K562 (cell line): Measurements from ENCODE around the gene FEZF1. TPM values are rescaled to one million over a fixed set of nuclear protein-coding genes. Genes with fewer than 3 reads are reported as not detected.

ENCODE experiments used
- ATAC-seq: fragments of 200-7000 bp; cut with Tn5 transposase; 3 replicates; pipeline ENCODE4 v1.9.1; 2020; ENCODE audit warnings: moderate library complexity
- BruUV-seq: library from RNA; stranded (reverse); fragments of 400-500 nt; replicated peaks from 2 replicates; lab custom pipeline; 2021; lab: Mats Ljungman, UMichigan
- CTCF ChIA-PET: fragments of 300-600 bp; formaldehyde crosslinking; extraction: SDS; loops from one replicate; lab custom pipeline; 2021; ENCODE audit warnings: low intra/inter-chr PET ratio; lab: Yijun Ruan, JAX
- POLR2A ChIA-PET: fragments of 300-600, 350-650 bp; sonication (Branson Sonifier 250); formaldehyde crosslinking; extraction: SDS; loops from one replicate; lab custom pipeline; 2021; ENCODE audit warnings: antibody characterized with exemption, inconsistent platforms; lab: Yijun Ruan, JAX
- DNase-seq, 4 experiments: peaks; one replicate each; pipeline versions ENCODE4 v3.0.0 to v3.0.0-alpha.2; 2011 to 2018; ENCODE audit warnings: low spot score in 3 of 4, mixed read lengths in 3 of 4; ENCODE audit errors: extremely low read depth in 1 of 4
- FAIRE-seq: peaks from 2 replicates; lab custom pipeline; 2011; peaks lifted over from hg19 to GRCh38; lab: Jason Lieb, UNC
- H2AFZ ChIP-seq: 2 replicates; pipeline ENCODE4 v1.6.0; 2011; ENCODE audit warnings: low read depth, low read length, control low read depth, inconsistent platforms
- H3K27ac ChIP-seq: fragments of 200-600 bp; 3 replicates; pipeline ENCODE4 v1.8.0; 2011; ENCODE audit warnings: low read depth, mild to moderate bottlenecking, control low read depth, inconsistent platforms, low read length, moderate library complexity, mixed read lengths; ENCODE audit errors: extremely low read depth
- H3K27me3 ChIP-seq, 2 experiments: fragments of 300-600 bp in 1 of 2; 2 replicates in 1 of 2; 3 replicates in 1 of 2; pipeline versions ENCODE4 v1.6.0 to v1.8.0; 2011; ENCODE audit warnings: inconsistent platforms in 2 of 2, low read length in 2 of 2, mild to moderate bottlenecking in 1 of 2, mixed read lengths in 1 of 2, moderate library complexity in 1 of 2; ENCODE audit not compliant: control insufficient read depth in 2 of 2, insufficient read depth in 2 of 2
- H3K36me3 ChIP-seq: fragments of 300-600 bp; 3 replicates; pipeline ENCODE4 v1.8.0; 2011; ENCODE audit warnings: mild to moderate bottlenecking, low read length, inconsistent platforms; ENCODE audit not compliant: control insufficient read depth, insufficient read depth
- H3K4me1 ChIP-seq, 2 experiments: fragments of 200-600 bp in 1 of 2; replicated peaks in 1 of 2; 2 replicates in 1 of 2; 3 replicates in 1 of 2; pipeline versions ENCODE4 v1.5.1 to v1.8.0; 2011; ENCODE audit warnings: inconsistent platforms in 2 of 2, low read length in 2 of 2, mild to moderate bottlenecking in 1 of 2, mixed read lengths in 1 of 2, moderate library complexity in 1 of 2; ENCODE audit not compliant: control insufficient read depth in 2 of 2, insufficient read depth in 2 of 2
- H3K4me2 ChIP-seq: 2 replicates; pipeline ENCODE4 v1.6.1; 2011; ENCODE audit warnings: low read length, control low read depth, inconsistent platforms, mixed read lengths; ENCODE audit not compliant: insufficient read depth
- H3K4me3 ChIP-seq: fragments of 200-600 bp; sonication (generic), shearing (Covaris generic); 2 replicates; pipeline ENCODE4 v1.5.1; 2016; ENCODE audit warnings: control low read depth, inconsistent platforms
- H3K79me2 ChIP-seq: fragments of 200-600 bp; 3 replicates; pipeline ENCODE4 v1.8.0; 2011; ENCODE audit warnings: low read length, inconsistent platforms; ENCODE audit not compliant: control insufficient read depth, insufficient read depth
- H3K9ac ChIP-seq, 2 experiments: 2 replicates each; pipeline versions ENCODE4 v1.6.0 to v1.6.1; 2011; ENCODE audit warnings: low read depth in 2 of 2, low read length in 2 of 2, control low read depth in 1 of 2, inconsistent platforms in 1 of 2, mild to moderate bottlenecking in 1 of 2, mixed read lengths in 1 of 2; ENCODE audit not compliant: insufficient read depth in 1 of 2
- H3K9me1 ChIP-seq: one replicate; pipeline ENCODE4 v1.6.0; 2011; ENCODE audit warnings: inconsistent platforms, mild to moderate bottlenecking, low read length, moderate library complexity; ENCODE audit not compliant: control insufficient read depth, insufficient read depth
- H3K9me3 ChIP-seq: replicated peaks from 2 replicates; pipeline ENCODE4 v1.5.1; 2011; ENCODE audit warnings: low read depth, low read length, inconsistent platforms; ENCODE audit not compliant: control insufficient read depth, insufficient read depth
- H4K20me1 ChIP-seq: replicated peaks from 2 replicates; pipeline ENCODE4 v1.6.1; 2011; ENCODE audit warnings: low read length, inconsistent platforms, mixed read lengths; ENCODE audit not compliant: control insufficient read depth, insufficient read depth
- NBN ChIP-seq: fragments of 450-650 bp; IDR thresholded peaks from 2 replicates; pipeline ENCODE4 v1.6.1; 2016; ENCODE audit warnings: low read depth, mild to moderate bottlenecking
- POLR2A ChIP-seq: fragments of 450-650 bp; conservative IDR thresholded peaks from 2 replicates; pipeline ENCODE4 v1.6.1; 2016
- ZNF696 ChIP-seq: fragments of 250-450 bp; sonication (Bioruptor Pico); conservative IDR thresholded peaks from 2 replicates; pipeline ENCODE4 v1.4.0; 2020; ENCODE audit warnings: mild to moderate bottlenecking, moderate library complexity
- WGBS: fragments of 100-300 bp; shearing (Covaris generic); methylation state at CpG from one replicate; pipeline ENCODE4 v1.1.6; 2016; ENCODE audit warnings: low coverage, mixed read lengths; ENCODE audit not compliant: insufficient coverage; ENCODE audit errors: missing lambda C conversion rate; 5-methylcytosine and 5-hydroxymethylcytosine counted together
- in situ Hi-C: fragments of 300-500 bp; cut with MboI; formaldehyde crosslinking; loops from 4 replicates; pipeline ENCODE4 v1.15.0; 2018; ENCODE audit warnings: inconsistent platforms, mixed read lengths
- intact Hi-C: fragments of 100-400 bp; cut with micrococcal nuclease; formaldehyde crosslinking; loops from 2 replicates; pipeline ENCODE4 v1.14.2; 2022
- polyA plus RNA-seq, 8 experiments: library from polyadenylated mRNA; depleted of rRNA in 4 of 8; stranded (reverse) in 5 of 8; unstranded in 3 of 8; fragments of >200 nt; fragmentation: Nextera tagmentation in 2 of 8; fragmentation: Illumina TruSeq in 1 of 8; extraction: Ambion mirVana in 2 of 8; extraction: Trizol in 1 of 8; gene quantifications; 2 replicates each; pipeline versions ENCODE4 v1.2.1 to v1.2.3, GENCODE V29; 2011 to 2014; ENCODE audit warnings: inconsistent platforms in 1 of 8, missing spikeins in 1 of 8
- total RNA-seq, 7 experiments: library from RNA; depleted of rRNA in 6 of 7; stranded (reverse); fragments of >200 nt in 6 of 7; fragmentation: Illumina TruSeq in 2 of 7; extraction: Trizol in 2 of 7; gene quantifications; 2 replicates each; pipeline versions ENCODE4 v1.2.1 to v1.2.3, GENCODE V29; 2011 to 2021; ENCODE audit warnings: low replicate concordance in 1 of 7
- TF ChIP-seq, protein P1 (sequence below), 2 experiments: fragments of 250-450 bp in 1 of 2; fragments of 450-650 bp in 1 of 2; sonication (Bioruptor Pico) in 1 of 2; IDR thresholded peaks; 2 replicates each; pipeline versions ENCODE4 v1.6.1 to v1.8.0; 2016 to 2021; ENCODE audit warnings: mild to moderate bottlenecking in 2 of 2, moderate library complexity in 2 of 2, missing compliant biosample characterization in 1 of 2, missing genetic modification characterization in 1 of 2

FEZF1 gene
- total and polyA plus RNA-seq, 9 of the 15 experiments (the other 6 are each of a cell fraction or from before 2014, with no cell fraction given): not detected

DNA sequence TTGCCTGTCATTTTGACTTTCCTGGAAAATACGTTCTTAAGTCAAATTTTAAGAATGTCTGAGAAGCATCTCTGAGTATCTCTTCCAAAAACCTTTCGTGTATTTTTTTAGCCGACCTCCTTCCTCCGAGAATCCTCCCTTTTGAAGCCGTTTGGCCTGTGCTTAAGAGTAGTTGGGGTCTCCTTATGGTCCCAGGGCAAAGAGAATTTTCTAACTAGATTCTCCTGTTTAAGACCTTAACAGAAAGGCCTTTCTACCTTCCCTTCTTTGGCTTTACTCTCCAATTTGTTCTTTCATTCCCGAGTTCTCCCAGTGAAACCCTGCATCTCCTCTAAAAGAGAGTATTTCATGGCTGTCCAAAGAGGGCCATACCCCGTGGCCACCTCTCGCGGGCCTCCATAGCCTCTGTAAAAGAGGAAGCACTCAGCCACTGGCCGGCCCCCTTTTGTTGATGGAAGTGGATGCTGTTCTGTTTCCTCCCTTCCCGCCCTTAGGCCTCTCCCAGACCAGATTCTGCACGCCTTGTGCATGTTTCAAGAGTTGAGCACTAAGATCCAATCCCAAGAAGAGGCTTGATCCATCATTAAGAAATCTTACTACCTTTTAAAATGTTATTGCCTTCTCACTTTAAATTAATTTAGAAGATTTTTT lies 6.6 kb upstream of the FEZF1 start (continued):
- TF ChIP-seq, protein P1, sequence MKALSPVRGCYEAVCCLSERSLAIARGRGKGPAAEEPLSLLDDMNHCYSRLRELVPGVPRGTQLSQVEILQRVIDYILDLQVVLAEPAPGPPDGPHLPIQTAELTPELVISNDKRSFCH (CRISPR knock-in tag; IDR thresholded peaks at IDR 0.05): no peak
- TF ChIP-seq, protein P1 (tag; IDR thresholded peaks at IDR 0.05): no peak
- no peak for TF ChIP-seq POLR2A

GRCh38 chr7:122310119-122311021 lies 5.8 kb upstream of the FEZF1 start:
- Histone ChIP-seq H3K9me1 (no peaks in the 10 kb centered on the region), H3K9me3 (no peaks in the 10 kb centered on the region), H3K36me3 (no peaks in the 10 kb centered on the region)
- CTCF ChIA-PET: no interaction called here
- DNase-seq: no peak
- intact Hi-C loops (no loop called here), in situ Hi-C loops (no loop called here)
- no peak for FAIRE-seq
- 1% methylated on average over 61 of the region's 61 CpGs for WGBS
- TF ChIP-seq NBN: no peak
- no peak for TF ChIP-seq ZNF696
- TF ChIP-seq, all 486 proteins: peak for 0
- no peak; the same call in 2 of the 3 replicates for ATAC-seq
- H4K20me1 ChIP-seq: no peaks in the 10 kb centered on the region
- no peak overlapping the region for H3K4me2 ChIP-seq
- H3K4me1 ChIP-seq: peaks cover 0 to 14% of the 10 kb centered on the region in 2 experiments; a peak in 1 of 5 replicates
- BruUV-seq: no TSS peak
- H2AFZ ChIP-seq: no peak overlapping the region
- POLR2A ChIA-PET: no interaction called here
- H3K4me3 ChIP-seq: no peak overlapping the region
- no peaks in the 10 kb centered on the region for H3K79me2 ChIP-seq
- H3K9ac ChIP-seq: no peak overlapping the region
- peaks cover 8 to 52% of the 10 kb centered on the region in 2 experiments; a peak in 4 of 5 replicates for H3K27me3 ChIP-seq
- H3K27ac ChIP-seq: no peak overlapping the region
